WTC11 (cell line): ENCODE measurements around the gene CARM1.

Source experiments
- CTCF ChIP-seq: fragments of 200-600 bp; IDR thresholded peaks from 2 replicates; pipeline ENCODE4 v1.8.0; 2022; ENCODE audit warnings: antibody characterized with exemption
- SP1 ChIP-seq: sonication (generic); formaldehyde crosslinking; conservative IDR thresholded peaks from 2 replicates; pipeline ENCODE4 v1.8.1; 2022; ENCODE audit warnings: missing genetic modification reagents
- ZBTB21 ChIP-seq: sonication (generic); formaldehyde crosslinking; IDR thresholded peaks from 2 replicates; pipeline ENCODE4 v1.8.1; 2023; ENCODE audit warnings: mild to moderate bottlenecking, missing genetic modification reagents, borderline replicate concordance

DNA sequence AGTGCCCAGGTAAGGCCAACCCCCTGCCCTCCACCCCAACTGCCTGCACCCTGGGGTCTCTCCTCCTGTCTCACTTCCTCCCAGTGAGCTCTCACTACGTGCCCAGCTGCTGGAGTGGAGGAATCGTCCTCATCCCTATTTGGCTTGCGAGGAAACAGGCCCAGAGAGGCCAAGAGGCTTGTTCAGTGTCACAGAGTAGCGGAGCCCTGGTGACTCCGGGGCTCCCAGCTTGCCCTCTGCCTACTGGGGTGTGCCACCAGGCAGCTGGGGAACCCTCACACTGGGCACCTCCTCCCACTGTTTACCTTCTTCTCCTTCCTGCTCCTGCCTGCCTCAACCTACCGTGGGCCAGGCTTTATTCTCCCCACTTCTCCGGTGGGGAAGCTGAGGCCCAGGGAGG lies 41.0 kb upstream of the CARM1 start:
- TF ChIP-seq CTCF (no peak), SP1 (CRISPR knock-in tag) (no peak), ZBTB21 (CRISPR knock-in tag) (no peak)
